ENCODE results near the gene C5orf15. TPM values are rescaled to one million over a fixed set of nuclear protein-coding genes. Genes with fewer than 3 reads are reported as not detected.

C5orf15 gene
- total and polyA plus RNA-seq, 9 of the 15 experiments (the other 6 are each of a cell fraction or from before 2014, with no cell fraction given) = 23.3 to 50.7 (median 35.5) TPM

GRCh38 chr5:133918316-133918715 is 50.1 kb downstream of the C5orf15 start (continued):
- TF ChIP-seq KDM2B (CRISPR knock-in tag; IDR thresholded peaks at IDR 0.05) (no peak), NR1H2 (CRISPR knock-in tag; IDR thresholded peaks at IDR 0.05) (no peak), SP1 (CRISPR knock-in tag; IDR thresholded peaks at IDR 0.05) (no peak)

GRCh38 chr5:133917785-133918184 is 50.6 kb downstream of the C5orf15 start:
- no peaks in the 10 kb centered on the region for H3K79me2 ChIP-seq (ENCODE audit: control insufficient read depth, insufficient read depth, low read length)
- ChIA-PET POLR2A (interaction anchor here (0.8 to 1.1 kb wide), 2 partner anchors 11 to 13 kb away, joined by 3 to 5 read pairs; no protein-coding TSS in a partner anchor), CTCF (ENCODE audit: low intra/inter-chr PET ratio) (no interaction called here)
- H3K4me2 ChIP-seq (ENCODE audit: insufficient read depth, low read length) = no peak overlapping the region
- no peaks in the 10 kb centered on the region for H3K9me1 ChIP-seq (ENCODE audit: control insufficient read depth, insufficient read depth, low read length)
- no peak overlapping the region for H3K9ac ChIP-seq (ENCODE audit: insufficient read depth in 1 of 2, low read depth in 2 of 2, low read length in 2 of 2)
- no peak for DNase-seq (ENCODE audit: extremely low read depth in 1 of 4, low spot score in 3 of 4)
- no peaks in the 10 kb centered on the region for H3K9me3 ChIP-seq (replicated peaks; ENCODE audit: control insufficient read depth, insufficient read depth, low read depth, low read length)
- FAIRE-seq = no peak
- no peaks in the 10 kb centered on the region for H3K27me3 ChIP-seq (ENCODE audit: control insufficient read depth in 2 of 2, insufficient read depth in 2 of 2, low read length in 2 of 2)
- H3K36me3 ChIP-seq (ENCODE audit: control insufficient read depth, insufficient read depth, low read length) = no peaks in the 10 kb centered on the region
- peaks cover 0 to 10% of the 10 kb centered on the region in 2 experiments; a peak in 2 of 5 replicates for H3K4me1 ChIP-seq (replicated peaks in 1 of 2; ENCODE audit: control insufficient read depth in 2 of 2, insufficient read depth in 2 of 2, low read length in 2 of 2)
- ATAC-seq = no peak
- no peak overlapping the region for H3K4me3 ChIP-seq
- H2AFZ ChIP-seq (ENCODE audit: low read depth, low read length) = no peak overlapping the region
- in situ Hi-C loops (cut with MboI) = no loop called here
- intact Hi-C loops (cut with micrococcal nuclease) = no loop called here
- no peak overlapping the region for H3K27ac ChIP-seq (ENCODE audit: extremely low read depth, low read depth, low read length)
- WGBS (ENCODE audit: insufficient coverage, low coverage, missing lambda C conversion rate) = 54% methylated on average over 7 of the region's 7 CpGs
- BruUV-seq (replicated peaks) = no TSS peak
- no peak for TF ChIP-seq E2F3 (CRISPR knock-in tag; IDR thresholded peaks at IDR 0.05)
- TF ChIP-seq THRA (IDR thresholded peaks at IDR 0.05) = no peak
- no peak for TF ChIP-seq SNIP1 (IDR thresholded peaks at IDR 0.05; ENCODE audit: low read depth)
- TF ChIP-seq CBFA2T2 (conservative IDR thresholded peaks at IDR 0.05) = no peak
- TF ChIP-seq ARID2 (IDR thresholded peaks at IDR 0.05) = no peak
- TF ChIP-seq BACH1 (tag; IDR thresholded peaks at IDR 0.05) = no peak
- no peak for TF ChIP-seq CCNT2 (IDR thresholded peaks at IDR 0.05; ENCODE audit: borderline replicate concordance, extremely low read depth, insufficient read length, low read depth, low read length)
- no peak for TF ChIP-seq SMAD4 (CRISPR knock-in tag; conservative IDR thresholded peaks at IDR 0.05)
- no peak for TF ChIP-seq ZNF76 (CRISPR knock-in tag; IDR thresholded peaks at IDR 0.05; ENCODE audit: borderline replicate concordance)
- TF ChIP-seq HDGF (IDR thresholded peaks at IDR 0.05) = no peak
- no peak for TF ChIP-seq SMARCA4 (IDR thresholded peaks at IDR 0.05)
- no peak for TF ChIP-seq ZNF431 (CRISPR knock-in tag; IDR thresholded peaks at IDR 0.05)
- TF ChIP-seq ZNF589 (CRISPR knock-in tag; IDR thresholded peaks at IDR 0.05; ENCODE audit: low read depth) = no peak
- no peak for TF ChIP-seq BRCA1 (IDR thresholded peaks at IDR 0.05)
- no peak for TF ChIP-seq BRCA1 (CRISPR knock-in tag; IDR thresholded peaks at IDR 0.05)
- TF ChIP-seq ZNF311 (CRISPR knock-in tag; IDR thresholded peaks at IDR 0.05) = no peak
- H4K20me1 ChIP-seq (replicated peaks; ENCODE audit: control insufficient read depth, insufficient read depth, low read length) = no peaks in the 10 kb centered on the region

All from K562 (cell line).